K562 (cell line): Measurements from ENCODE around the gene TUT7.

Source experiments
- CEBPB ChIP-seq: fragments of 450-650 bp; IDR thresholded peaks from 2 replicates; pipeline ENCODE4 v1.6.1; 2016; ENCODE audit warnings: missing genetic modification characterization, missing compliant biosample characterization
- CHD4 ChIP-seq: fragments of 200-600 bp; sonication (generic); IDR thresholded peaks from 3 replicates; pipeline ENCODE4 v1.6.1; 2012; ENCODE audit warnings: low read depth, mild to moderate bottlenecking, mixed read lengths, low read length, inconsistent platforms; ENCODE audit not compliant: insufficient read depth, insufficient replicate concordance, poor library complexity, severe bottlenecking
- FIP1L1 ChIP-seq: fragments of 200-400 bp; formaldehyde crosslinking; IDR thresholded peaks from 2 replicates; pipeline ENCODE4 v1.6.1; 2018; ENCODE audit warnings: mild to moderate bottlenecking, low read depth, low read length; ENCODE audit not compliant: poor library complexity, severe bottlenecking
- HDAC6 ChIP-seq: IDR thresholded peaks from 2 replicates; pipeline ENCODE4 v1.6.1; 2012; ENCODE audit warnings: low read depth, mild to moderate bottlenecking, control low read depth, inconsistent platforms, low read length, moderate library complexity
- HMG20A ChIP-seq: fragments of 450-650 bp; formaldehyde crosslinking; conservative IDR thresholded peaks from 2 replicates; pipeline ENCODE4 v1.4.0; 2020; ENCODE audit warnings: mild to moderate bottlenecking, mixed read lengths
- KLF16 ChIP-seq: IDR thresholded peaks from 2 replicates; pipeline ENCODE4 v1.6.1; 2016; ENCODE audit warnings: antibody characterized with exemption
- NBN ChIP-seq: fragments of 450-650 bp; IDR thresholded peaks from 2 replicates; pipeline ENCODE4 v1.6.1; 2016; ENCODE audit warnings: low read depth, mild to moderate bottlenecking
- SETDB1 ChIP-seq: IDR thresholded peaks from one replicate; pipeline ENCODE4 v1.6.1; 2012; ENCODE audit warnings: low read length, control low read depth, inconsistent platforms
- ZFX ChIP-seq: sonication (generic); formaldehyde crosslinking; IDR thresholded peaks from 2 replicates; pipeline ENCODE4 v1.8.0; 2022; ENCODE audit warnings: mild to moderate bottlenecking, missing genetic modification reagents, moderate library complexity
- ZNF76 ChIP-seq: fragments of 250-450 bp; sonication (Bioruptor Pico); IDR thresholded peaks from 2 replicates; pipeline ENCODE4 v1.4.0; 2020; ENCODE audit warnings: mild to moderate bottlenecking, moderate library complexity, borderline replicate concordance
- TF ChIP-seq, protein P1 (sequence below), 3 experiments: IDR thresholded peaks in 2 of 3; conservative IDR thresholded peaks in 1 of 3; 2 replicates each; pipeline ENCODE4 v1.5.1; 2011 to 2012; ENCODE audit warnings: low read length in 3 of 3, mild to moderate bottlenecking in 3 of 3, control low read depth in 2 of 3, improper control_type of control experiment in 1 of 3, inconsistent platforms in 1 of 3, low read depth in 1 of 3, mixed read lengths in 1 of 3, moderate library complexity in 1 of 3; ENCODE audit not compliant: insufficient read depth in 2 of 3

DNA sequence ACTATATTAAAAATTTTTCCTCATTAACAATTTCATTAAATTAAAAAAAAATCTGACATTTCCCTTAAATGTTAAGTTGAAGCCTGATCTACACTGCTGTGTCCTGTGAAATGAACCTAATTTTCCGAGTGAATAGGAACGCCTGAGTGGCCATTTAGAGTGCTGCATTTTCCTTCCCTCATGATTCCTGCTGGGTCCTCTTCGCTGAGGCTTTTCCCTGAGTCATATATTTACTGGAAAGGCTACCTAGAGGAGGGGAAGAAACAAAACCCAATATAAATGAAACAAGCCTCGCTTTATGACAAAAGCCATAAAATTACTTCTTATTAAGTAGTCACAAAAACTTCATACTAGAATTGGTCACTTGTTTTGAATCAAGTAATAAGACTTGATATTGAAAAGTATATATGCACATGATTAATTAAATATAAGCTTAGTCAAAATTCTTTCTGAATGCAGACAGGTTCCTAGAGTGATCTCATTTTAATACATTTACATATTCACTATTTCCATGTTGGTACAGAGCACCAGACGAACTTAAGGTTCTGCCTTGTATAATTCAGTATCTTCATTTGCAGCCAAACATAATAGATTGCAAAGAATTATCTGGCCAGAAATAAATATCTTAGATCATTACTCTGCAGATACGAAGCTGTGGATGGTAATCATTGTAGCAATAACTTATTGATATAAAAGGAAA lies 65.6 kb downstream of the TUT7 start:
- no peak for TF ChIP-seq ZNF76 (CRISPR knock-in tag)
- no peak for TF ChIP-seq SETDB1
- TF ChIP-seq CHD4, result no peak
- TF ChIP-seq NBN, result no peak
- TF ChIP-seq, protein P1, sequence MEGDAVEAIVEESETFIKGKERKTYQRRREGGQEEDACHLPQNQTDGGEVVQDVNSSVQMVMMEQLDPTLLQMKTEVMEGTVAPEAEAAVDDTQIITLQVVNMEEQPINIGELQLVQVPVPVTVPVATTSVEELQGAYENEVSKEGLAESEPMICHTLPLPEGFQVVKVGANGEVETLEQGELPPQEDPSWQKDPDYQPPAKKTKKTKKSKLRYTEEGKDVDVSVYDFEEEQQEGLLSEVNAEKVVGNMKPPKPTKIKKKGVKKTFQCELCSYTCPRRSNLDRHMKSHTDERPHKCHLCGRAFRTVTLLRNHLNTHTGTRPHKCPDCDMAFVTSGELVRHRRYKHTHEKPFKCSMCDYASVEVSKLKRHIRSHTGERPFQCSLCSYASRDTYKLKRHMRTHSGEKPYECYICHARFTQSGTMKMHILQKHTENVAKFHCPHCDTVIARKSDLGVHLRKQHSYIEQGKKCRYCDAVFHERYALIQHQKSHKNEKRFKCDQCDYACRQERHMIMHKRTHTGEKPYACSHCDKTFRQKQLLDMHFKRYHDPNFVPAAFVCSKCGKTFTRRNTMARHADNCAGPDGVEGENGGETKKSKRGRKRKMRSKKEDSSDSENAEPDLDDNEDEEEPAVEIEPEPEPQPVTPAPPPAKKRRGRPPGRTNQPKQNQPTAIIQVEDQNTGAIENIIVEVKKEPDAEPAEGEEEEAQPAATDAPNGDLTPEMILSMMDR (IDR thresholded peaks at IDR 0.05 in 2 of 3, conservative IDR thresholded peaks at IDR 0.05 in 1 of 3; ENCODE audit: insufficient read depth in 2 of 3, low read depth in 1 of 3, low read length in 3 of 3), result no peak
- no peak for TF ChIP-seq FIP1L1
- no peak for TF ChIP-seq HDAC6
- no peak for TF ChIP-seq CEBPB (tag)
- TF ChIP-seq HMG20A, result no peak
- TF ChIP-seq KLF16, result no peak
- TF ChIP-seq ZFX, result no peak
